Stimulated activated CD4-positive, alpha-beta T cell treated with anti-CD3 and anti-CD28 coated beads, Interleukin-12 subunit alpha, Interleukin-12 subunit beta, amount 100 ng/mL, for 48 hours (primary cell): ENCODE results near the gene FAM170A.

Experiments
- DNase-seq, 3 donors: peaks; one replicate each; pipeline ENCODE4 v3.0.0-alpha.2; 2020; ENCODE audit warnings: low read depth in 2 of 3, low spot score in 1 of 3

The FAM170A gene

GRCh38 chr5:119629339-119629738 is at the start of gene FAM170A:
Gene FAM170A, plus strand, starts transcription at chr5:119629558. Its CDS starts 211 bp downstream, at chr5:119629769.
- no peak for DNase-seq

- DNase-seq: no peak
Observed at GRCh38 chr5:119582987-119583386, 46.4 kb upstream of the FAM170A start.

- no peak for DNase-seq
Observed at GRCh38 chr5:119583684-119584083, 45.7 kb upstream of the FAM170A start.

GRCh38 chr5:119596046-119596445 is 33.3 kb upstream of the FAM170A start:
- DNase-seq: no peak

- no peak for DNase-seq
Observed at GRCh38 chr5:119597728-119598298, 31.5 kb upstream of the FAM170A start.

GRCh38 chr5:119613937-119614336 is 15.4 kb upstream of the FAM170A start:
- no peak for DNase-seq

- no peak for DNase-seq
Observed at GRCh38 chr5:119614838-119615237, 14.5 kb upstream of the FAM170A start.

GRCh38 chr5:119626086-119626485 is 3.3 kb upstream of the FAM170A start:
- DNase-seq: no peak

- no peak for DNase-seq
Observed at GRCh38 chr5:119630752-119631440, 1.5 kb downstream of the FAM170A start.

- no peak for DNase-seq
Observed at GRCh38 chr5:119631660-119632059, 2.3 kb downstream of the FAM170A start.

- DNase-seq: no peak
Observed at GRCh38 chr5:119651486-119651885, 22.1 kb downstream of the FAM170A start.

- no peak for DNase-seq
Observed at GRCh38 chr5:119655061-119655460, 25.7 kb downstream of the FAM170A start.

GRCh38 chr5:119656023-119656422 is 26.7 kb downstream of the FAM170A start:
- no peak for DNase-seq

GRCh38 chr5:119666542-119666941 is 37.2 kb downstream of the FAM170A start:
- no peak for DNase-seq

GRCh38 chr5:119678351-119679028 is 49.1 kb downstream of the FAM170A start:
- no peak for DNase-seq

- no peak for DNase-seq
Observed at GRCh38 chr5:119680080-119680479, 50.7 kb downstream of the FAM170A start.

GRCh38 chr5:119681734-119682133 is 52.4 kb downstream of the FAM170A start:
- no peak for DNase-seq

- DNase-seq: no peak
Observed at GRCh38 chr5:119682372-119682771, 53.0 kb downstream of the FAM170A start.
